T-helper 2 cell treated with Interferon-gamma antibody and Interleukin-4, amounts not matched to agents 5 μg/mL and 100 μg/mL, for 36 hours (primary cell): ENCODE results near the gene LAMP1.

Experiments
- DNase-seq: peaks from one replicate; pipeline ENCODE4 v3.0.0; 2021; ENCODE audit warnings: low spot score
- H3K27ac Mint-ChIP-seq: one replicate; pipeline ENCODE4 v1.8.0; 2021; ENCODE audit warnings: mild to moderate bottlenecking, mixed read lengths
- H3K27me3 Mint-ChIP-seq: one replicate; pipeline ENCODE4 v1.8.0; 2021; ENCODE audit warnings: low read depth, mixed read lengths
- H3K36me3 Mint-ChIP-seq: one replicate; pipeline ENCODE4 v1.8.0; 2021; ENCODE audit warnings: low read depth, mixed read lengths
- H3K4me1 Mint-ChIP-seq: one replicate; pipeline ENCODE4 v1.8.0; 2021; ENCODE audit warnings: low read depth, mixed read lengths
- H3K4me3 Mint-ChIP-seq: one replicate; pipeline ENCODE4 v1.8.0; 2022; ENCODE audit warnings: mild to moderate bottlenecking, moderate library complexity, mixed read lengths
- H3K9me3 Mint-ChIP-seq: one replicate; pipeline ENCODE4 v1.8.0; 2021; ENCODE audit warnings: mixed read lengths

The LAMP1 gene

GRCh38 chr13:113348591-113348990 lies 51.6 kb downstream of the LAMP1 start:
- Mint-ChIP-seq H3K27me3 (no peaks in the 10 kb centered on the region), H3K4me1 (no peaks in the 10 kb centered on the region), H3K36me3 (peaks cover 4% of the 10 kb centered on the region), H3K27ac (no peak overlapping the region), H3K9me3 (peaks cover 11% of the 10 kb centered on the region), H3K4me3 (no peak overlapping the region)
- DNase-seq = no peak

- Mint-ChIP-seq H3K27me3 (no peaks in the 10 kb centered on the region), H3K27ac (no peak overlapping the region), H3K4me1 (no peaks in the 10 kb centered on the region)
These were observed 52.0 kb downstream of the LAMP1 start for GRCh38 chr13:113349050-113349449.

GRCh38 chr13:113349491-113349890 lies 52.5 kb downstream of the LAMP1 start:
- Mint-ChIP-seq H3K27ac (no peak overlapping the region), H3K9me3 (peaks cover 11% of the 10 kb centered on the region), H3K4me3 (no peak overlapping the region), H3K27me3 (no peaks in the 10 kb centered on the region), H3K4me1 (no peaks in the 10 kb centered on the region), H3K36me3 (peaks cover 4% of the 10 kb centered on the region)
- DNase-seq = no peak

More at GRCh38 chr13:113349050-113349449, 52.0 kb downstream of the LAMP1 start:
- H3K9me3 Mint-ChIP-seq = peaks cover 11% of the 10 kb centered on the region
- H3K4me3 Mint-ChIP-seq = no peak overlapping the region
- no peak for DNase-seq
- H3K36me3 Mint-ChIP-seq = peaks cover 4% of the 10 kb centered on the region

- DNase-seq = no peak
- no peaks in the 10 kb centered on the region for H3K4me1 Mint-ChIP-seq
- peaks cover 4% of the 10 kb centered on the region for H3K36me3 Mint-ChIP-seq
- no peak overlapping the region for H3K4me3 Mint-ChIP-seq
- H3K27ac Mint-ChIP-seq = no peak overlapping the region
- peaks cover 6% of the 10 kb centered on the region for H3K9me3 Mint-ChIP-seq
- H3K27me3 Mint-ChIP-seq = no peaks in the 10 kb centered on the region
These were observed 53.3 kb downstream of the LAMP1 start for GRCh38 chr13:113350065-113350937.

- Mint-ChIP-seq H3K4me3 (no peak overlapping the region), H3K36me3 (no peaks in the 10 kb centered on the region), H3K9me3 (no peaks in the 10 kb centered on the region), H3K27me3 (no peaks in the 10 kb centered on the region), H3K27ac (no peak overlapping the region), H3K4me1 (no peaks in the 10 kb centered on the region)
- no peak for DNase-seq
These were observed 53.9 kb downstream of the LAMP1 start for GRCh38 chr13:113350938-113351335.

- no peak for DNase-seq
- no peaks in the 10 kb centered on the region for H3K4me1 Mint-ChIP-seq
- no peaks in the 10 kb centered on the region for H3K36me3 Mint-ChIP-seq
- H3K27ac Mint-ChIP-seq = no peak overlapping the region
- no peak overlapping the region for H3K4me3 Mint-ChIP-seq
- H3K27me3 Mint-ChIP-seq = no peaks in the 10 kb centered on the region
- no peaks in the 10 kb centered on the region for H3K9me3 Mint-ChIP-seq
These were observed 54.5 kb downstream of the LAMP1 start for GRCh38 chr13:113351514-113352026.

- Mint-ChIP-seq H3K27ac (no peak overlapping the region), H3K9me3 (no peaks in the 10 kb centered on the region), H3K4me3 (no peak overlapping the region), H3K27me3 (peaks cover under 1% of the 10 kb centered on the region), H3K36me3 (no peaks in the 10 kb centered on the region), H3K4me1 (no peaks in the 10 kb centered on the region)
- no peak for DNase-seq
These were observed 56.2 kb downstream of the LAMP1 start for GRCh38 chr13:113353254-113353653.

GRCh38 chr13:113354831-113355610 lies 58.0 kb downstream of the LAMP1 start:
- no peak overlapping the region for H3K27ac Mint-ChIP-seq
- no peak for DNase-seq
- H3K27me3 Mint-ChIP-seq = peaks cover 13% of the 10 kb centered on the region
- H3K9me3 Mint-ChIP-seq = no peaks in the 10 kb centered on the region
- no peaks in the 10 kb centered on the region for H3K4me1 Mint-ChIP-seq
- no peaks in the 10 kb centered on the region for H3K36me3 Mint-ChIP-seq
- no peak overlapping the region for H3K4me3 Mint-ChIP-seq

- Mint-ChIP-seq H3K9me3 (no peaks in the 10 kb centered on the region), H3K27ac (no peak overlapping the region), H3K27me3 (peaks cover 19% of the 10 kb centered on the region), H3K4me1 (no peaks in the 10 kb centered on the region), H3K36me3 (no peaks in the 10 kb centered on the region), H3K4me3 (no peak overlapping the region)
- DNase-seq = no peak
These were observed 58.6 kb downstream of the LAMP1 start for GRCh38 chr13:113355621-113356020.

GRCh38 chr13:113356596-113356995 lies 59.6 kb downstream of the LAMP1 start:
- no peak overlapping the region for H3K4me3 Mint-ChIP-seq
- no peaks in the 10 kb centered on the region for H3K4me1 Mint-ChIP-seq
- peaks cover 27% of the 10 kb centered on the region for H3K27me3 Mint-ChIP-seq
- no peaks in the 10 kb centered on the region for H3K36me3 Mint-ChIP-seq
- H3K9me3 Mint-ChIP-seq = no peaks in the 10 kb centered on the region
- no peak overlapping the region for H3K27ac Mint-ChIP-seq
- no peak for DNase-seq

GRCh38 chr13:113357529-113357928 lies 60.5 kb downstream of the LAMP1 start:
- peaks cover 34% of the 10 kb centered on the region for H3K27me3 Mint-ChIP-seq
- H3K4me3 Mint-ChIP-seq = no peak overlapping the region
- no peak for DNase-seq
- no peaks in the 10 kb centered on the region for H3K4me1 Mint-ChIP-seq
- H3K27ac Mint-ChIP-seq = no peak overlapping the region
- H3K36me3 Mint-ChIP-seq = no peaks in the 10 kb centered on the region
- H3K9me3 Mint-ChIP-seq = no peaks in the 10 kb centered on the region

- Mint-ChIP-seq H3K4me3 (no peak overlapping the region), H3K9me3 (no peaks in the 10 kb centered on the region), H3K27ac (no peak overlapping the region), H3K36me3 (no peaks in the 10 kb centered on the region), H3K4me1 (no peaks in the 10 kb centered on the region), H3K27me3 (peaks cover 40% of the 10 kb centered on the region)
- no peak for DNase-seq
These were observed 61.7 kb downstream of the LAMP1 start for GRCh38 chr13:113358653-113359190.

- DNase-seq = no peak
- H3K27me3 Mint-ChIP-seq = peaks cover 40% of the 10 kb centered on the region
- no peaks in the 10 kb centered on the region for H3K36me3 Mint-ChIP-seq
- H3K4me1 Mint-ChIP-seq = no peaks in the 10 kb centered on the region
- H3K27ac Mint-ChIP-seq = no peak overlapping the region
- no peak overlapping the region for H3K4me3 Mint-ChIP-seq
- H3K9me3 Mint-ChIP-seq = no peaks in the 10 kb centered on the region
These were observed 62.5 kb downstream of the LAMP1 start for GRCh38 chr13:113359571-113359970.

- Mint-ChIP-seq H3K27me3 (peaks cover 43% of the 10 kb centered on the region), H3K9me3 (no peaks in the 10 kb centered on the region), H3K4me1 (no peaks in the 10 kb centered on the region), H3K36me3 (no peaks in the 10 kb centered on the region), H3K27ac (no peak overlapping the region), H3K4me3 (no peak overlapping the region)
- no peak for DNase-seq
These were observed 63.4 kb downstream of the LAMP1 start for GRCh38 chr13:113360446-113360845.
